ENCODE measurements around the gene FAT4.

- TF ChIP-seq CHD2 (IDR thresholded peaks at IDR 0.05; ENCODE audit: low read length, partially characterized antibody) = peak; percentile 7
- TF ChIP-seq YY1 (IDR thresholded peaks at IDR 0.05; ENCODE audit: low read depth) = no peak
- TF ChIP-seq CTCF (IDR thresholded peaks at IDR 0.05) = peak; percentile 70
- TF ChIP-seq GATA2 (CRISPR knock-in tag; IDR thresholded peaks at IDR 0.05) = no peak
- no peak for TF ChIP-seq REST (IDR thresholded peaks at IDR 0.05; ENCODE audit: low read depth, low read length)
- TF ChIP-seq SMC3 (IDR thresholded peaks at IDR 0.05; ENCODE audit: low read depth, low read length) = peak; percentile 41; the same call in 1 of the 2 replicates
- no peak; the same call in 1 of the 2 replicates for TF ChIP-seq RCOR1 (IDR thresholded peaks at IDR 0.05; ENCODE audit: low read length)
- no peak; the same call in 1 of the 2 replicates for TF ChIP-seq SIN3A (IDR thresholded peaks at IDR 0.05; ENCODE audit: borderline replicate concordance, low read depth, low read length)
- no peak for TF ChIP-seq USF1 (IDR thresholded peaks at IDR 0.05; ENCODE audit: borderline replicate concordance, low read depth)
- no peak for TF ChIP-seq GABPA (IDR thresholded peaks at IDR 0.05; ENCODE audit: low read depth)
- no peak for TF ChIP-seq ZBTB33 (IDR thresholded peaks at IDR 0.05; ENCODE audit: borderline replicate concordance, low read depth)
- TF ChIP-seq NFIC (IDR thresholded peaks at IDR 0.05; ENCODE audit: borderline replicate concordance) = no peak
- TF ChIP-seq PBX3 (IDR thresholded peaks at IDR 0.05) = no peak
- no peak for TF ChIP-seq EZH2phosphoT487 (IDR thresholded peaks at IDR 0.05; ENCODE audit: borderline replicate concordance, low read depth)
Observed at GRCh38 chr4:125317525-125317877, 2.7 kb downstream of the FAT4 start.

Data from SK-N-SH (cell line).